Panc1 (cell line): ENCODE data around the gene CBX8. TPM values are rescaled to one million over a fixed set of nuclear protein-coding genes. Genes with fewer than 3 reads are reported as not detected.

Experiments
- ATAC-seq: fragments of 200-7000 bp; cut with Tn5 transposase; 2 replicates; pipeline ENCODE4 v1.9.1; 2020; ENCODE audit warnings: mild to moderate bottlenecking, moderate library complexity
- BruUV-seq: library from RNA; stranded (reverse); fragments of 400-500 nt; replicated peaks from 2 replicates; lab custom pipeline; 2021; lab: Mats Ljungman, UMichigan
- CTCF ChIA-PET: fragments of 300-600 bp; sonication (Branson Sonifier 250); formaldehyde crosslinking; loops from one replicate; lab custom pipeline; 2022; ENCODE audit warnings: antibody characterized with exemption; lab: Charles Lee
- POLR2A ChIA-PET: fragments of 300-600 bp; sonication (Branson Sonifier 250); formaldehyde crosslinking; loops from one replicate; lab custom pipeline; 2022; ENCODE audit warnings: antibody characterized with exemption; lab: Charles Lee
- DNase-seq: peaks from one replicate; pipeline ENCODE4 v3.0.0-alpha.2; 2010; ENCODE audit warnings: low read depth, low spot score
- H3K27ac ChIP-seq: 2 replicates; pipeline ENCODE4 v1.5.1; 2011; ENCODE audit warnings: mild to moderate bottlenecking, low read length, inconsistent platforms
- H3K27me3 ChIP-seq: fragments of 200-500 bp; sonication (Bioruptor generic); 2 replicates; pipeline ENCODE4 v1.6.0; 2014; ENCODE audit warnings: low read length, inconsistent platforms; ENCODE audit not compliant: control insufficient read depth, insufficient read depth
- H3K36me3 ChIP-seq: fragments of 200-500 bp; sonication (Bioruptor generic); 2 replicates; pipeline ENCODE4 v1.5.1; 2014; ENCODE audit warnings: inconsistent platforms, mild to moderate bottlenecking, low read length, moderate library complexity; ENCODE audit not compliant: control insufficient read depth, insufficient read depth
- H3K4me1 ChIP-seq: 2 replicates; pipeline ENCODE4 v1.5.1; 2011; ENCODE audit warnings: inconsistent platforms, mild to moderate bottlenecking, low read length, moderate library complexity; ENCODE audit not compliant: control insufficient read depth, insufficient read depth
- H3K4me3 ChIP-seq, 2 experiments: 2 replicates each; pipeline ENCODE4 v1.5.1; 2011 to 2012; ENCODE audit warnings: low read depth in 2 of 2, low read length in 2 of 2, mild to moderate bottlenecking in 2 of 2, inconsistent platforms in 1 of 2, moderate library complexity in 1 of 2
- H3K9me3 ChIP-seq: fragments of 200-500 bp; sonication (Bioruptor generic); 2 replicates; pipeline ENCODE4 v1.5.1; 2014; ENCODE audit warnings: low read depth, mild to moderate bottlenecking, inconsistent platforms, low read length, moderate library complexity; ENCODE audit not compliant: control insufficient read depth, insufficient read depth
- CTCF ChIP-seq: fragments of 450-650 bp; IDR thresholded peaks from 2 replicates; pipeline ENCODE4 v1.5.1; 2017; ENCODE audit warnings: mild to moderate bottlenecking
- POLR2AphosphoS5 ChIP-seq: IDR thresholded peaks from 2 replicates; pipeline ENCODE4 v1.6.1; 2012; ENCODE audit warnings: mild to moderate bottlenecking, low read depth, low read length, moderate library complexity
- SIN3A ChIP-seq: IDR thresholded peaks from 2 replicates; pipeline ENCODE4 v1.6.1; 2012; ENCODE audit warnings: low read depth, mild to moderate bottlenecking, low read length, moderate library complexity, borderline replicate concordance; ENCODE audit not compliant: insufficient read depth
- TCF7L2 ChIP-seq: IDR thresholded peaks from 2 replicates; pipeline ENCODE4 v1.6.1; 2011; ENCODE audit warnings: mild to moderate bottlenecking, low read depth, low read length, inconsistent platforms
- in situ Hi-C: cut with HindIII; loops from 2 replicates; pipeline ENCODE4 v1.10.0; 2016; ENCODE audit warnings: low sequenced_read_pairs, low pct_unique_long_range_greater_than_20kb
- intact Hi-C: fragments of 100-400 bp; cut with micrococcal nuclease; formaldehyde crosslinking; loops from one replicate; pipeline ENCODE4 v1.10.0; 2022; ENCODE audit not compliant: unreplicated experiment
- total RNA-seq: library from RNA; stranded (reverse); gene quantifications from one replicate; pipeline ENCODE4 v1.2.1, GENCODE V29; 2021; ENCODE audit not compliant: unreplicated experiment
- TF ChIP-seq, protein P1 (sequence below), 2 experiments: IDR thresholded peaks; 2 replicates each; pipeline ENCODE4 v1.6.1; 2011 to 2012; ENCODE audit warnings: low read depth in 2 of 2, control low read depth in 1 of 2, low read length in 1 of 2, mild to moderate bottlenecking in 1 of 2, moderate library complexity in 1 of 2; ENCODE audit not compliant: insufficient read depth in 1 of 2

CBX8 gene
- total RNA-seq, 1 experiment from 2014 or later: 15.3 TPM

DNA sequence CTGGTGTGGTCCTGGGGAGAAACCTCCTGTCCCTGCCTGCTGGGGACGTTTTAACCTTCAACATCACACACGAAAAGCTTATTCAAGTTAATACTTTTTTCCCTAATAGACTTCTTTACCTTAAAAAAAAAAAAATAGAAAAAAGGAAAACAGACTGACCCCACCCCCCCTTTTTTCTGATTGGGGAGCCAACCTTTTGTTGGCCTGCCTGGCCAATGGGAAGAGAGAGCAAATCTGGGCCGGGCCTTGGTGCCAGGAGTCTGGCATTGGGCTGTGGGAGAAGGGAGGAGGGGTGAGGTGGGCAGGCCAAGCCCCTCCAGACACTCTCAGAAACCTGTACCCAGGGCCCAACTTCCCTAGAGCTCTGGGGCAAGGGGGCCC lies 3.0 kb downstream of the CBX8 start:
- H3K36me3 ChIP-seq: peaks cover 3% of the 10 kb centered on the region; the same call in 1 of the 2 replicates
- H3K27me3 ChIP-seq: no peaks in the 10 kb centered on the region
- intact Hi-C loops: loop anchor here (5.0 kb wide), 1 partner anchor 198 kb away; no protein-coding TSS in a partner anchor
- peak overlapping the region; percentile 62 to 63 for H3K4me3 ChIP-seq
- POLR2A ChIA-PET: no interaction called here
- CTCF ChIA-PET: interaction anchor here (1.1 kb wide), 1 partner anchor 45 kb away, joined by 17 read pairs; the partner anchor contains the start of gene CBX4
- ATAC-seq: peak; percentile 31; the same call in 1 of the 2 replicates
- TF ChIP-seq, protein P1, sequence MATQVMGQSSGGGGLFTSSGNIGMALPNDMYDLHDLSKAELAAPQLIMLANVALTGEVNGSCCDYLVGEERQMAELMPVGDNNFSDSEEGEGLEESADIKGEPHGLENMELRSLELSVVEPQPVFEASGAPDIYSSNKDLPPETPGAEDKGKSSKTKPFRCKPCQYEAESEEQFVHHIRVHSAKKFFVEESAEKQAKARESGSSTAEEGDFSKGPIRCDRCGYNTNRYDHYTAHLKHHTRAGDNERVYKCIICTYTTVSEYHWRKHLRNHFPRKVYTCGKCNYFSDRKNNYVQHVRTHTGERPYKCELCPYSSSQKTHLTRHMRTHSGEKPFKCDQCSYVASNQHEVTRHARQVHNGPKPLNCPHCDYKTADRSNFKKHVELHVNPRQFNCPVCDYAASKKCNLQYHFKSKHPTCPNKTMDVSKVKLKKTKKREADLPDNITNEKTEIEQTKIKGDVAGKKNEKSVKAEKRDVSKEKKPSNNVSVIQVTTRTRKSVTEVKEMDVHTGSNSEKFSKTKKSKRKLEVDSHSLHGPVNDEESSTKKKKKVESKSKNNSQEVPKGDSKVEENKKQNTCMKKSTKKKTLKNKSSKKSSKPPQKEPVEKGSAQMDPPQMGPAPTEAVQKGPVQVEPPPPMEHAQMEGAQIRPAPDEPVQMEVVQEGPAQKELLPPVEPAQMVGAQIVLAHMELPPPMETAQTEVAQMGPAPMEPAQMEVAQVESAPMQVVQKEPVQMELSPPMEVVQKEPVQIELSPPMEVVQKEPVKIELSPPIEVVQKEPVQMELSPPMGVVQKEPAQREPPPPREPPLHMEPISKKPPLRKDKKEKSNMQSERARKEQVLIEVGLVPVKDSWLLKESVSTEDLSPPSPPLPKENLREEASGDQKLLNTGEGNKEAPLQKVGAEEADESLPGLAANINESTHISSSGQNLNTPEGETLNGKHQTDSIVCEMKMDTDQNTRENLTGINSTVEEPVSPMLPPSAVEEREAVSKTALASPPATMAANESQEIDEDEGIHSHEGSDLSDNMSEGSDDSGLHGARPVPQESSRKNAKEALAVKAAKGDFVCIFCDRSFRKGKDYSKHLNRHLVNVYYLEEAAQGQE (IDR thresholded peaks at IDR 0.05; ENCODE audit: insufficient read depth in 1 of 2, low read depth in 2 of 2, low read length in 1 of 2): no peak
- TF ChIP-seq POLR2AphosphoS5: 0 out of 2 replicates have a peak, but pooled peaks have one; percentile 3
- no peak for DNase-seq
- peaks cover 33% of the 10 kb centered on the region for H3K4me1 ChIP-seq
- peak overlapping the region; percentile 88 for H3K27ac ChIP-seq
- BruUV-seq: no TSS peak
- no peaks in the 10 kb centered on the region for H3K9me3 ChIP-seq
- in situ Hi-C loops: loop anchor here (25.0 kb wide), 1 partner anchor 193 kb away; no protein-coding TSS in a partner anchor

- BruUV-seq: no TSS peak
- ChIA-PET CTCF (interaction anchor here (0.9 to 1.1 kb wide), 2 partner anchors 42 to 46 kb away, joined by 4 to 17 read pairs; partner anchors contain the start of gene CBX4), POLR2A (interaction anchor here (0.6 kb wide), 1 partner anchor 127 kb away, joined by 8 read pairs; no protein-coding TSS in a partner anchor)
- ATAC-seq (peak; percentile 39), DNase-seq (peak; percentile 61)
- Histone ChIP-seq H3K4me3 (peak overlapping the region; percentile 62 to 63), H3K27ac (peak overlapping the region; percentile 88), H3K4me1 (peaks cover 27% of the 10 kb centered on the region), H3K9me3 (no peaks in the 10 kb centered on the region), H3K27me3 (no peaks in the 10 kb centered on the region), H3K36me3 (peaks cover 3% of the 10 kb centered on the region; the same call in 1 of the 2 replicates)
- TF ChIP-seq, protein P1 (IDR thresholded peaks at IDR 0.05; ENCODE audit: insufficient read depth in 1 of 2, low read depth in 2 of 2, low read length in 1 of 2): no peak
- TF ChIP-seq SIN3A (peak; percentile 80; the same call in 1 of the 2 replicates), POLR2AphosphoS5 (peak; percentile 56; the same call in 1 of the 2 replicates), CTCF (no peak), TCF7L2 (no peak; the same call in 1 of the 2 replicates)
- intact Hi-C loops (loop anchor here (5.0 kb wide), 1 partner anchor 199 kb away; no protein-coding TSS in a partner anchor), in situ Hi-C loops (loop anchor here (25.0 kb wide), 1 partner anchor 194 kb away; no protein-coding TSS in a partner anchor)
Measured at GRCh38 chr17:79792984-79793923, 3.6 kb downstream of the CBX8 start.
